ENCODE measurements around the gene HES4. TPM values are rescaled to one million over a fixed set of nuclear protein-coding genes. Genes with fewer than 3 reads are reported as not detected.
"Not testable (repeated sequence)": the region's sequence is repeated elsewhere in the genome, so short reads cannot be mapped to it uniquely, and the experiment has no call there.

HES4 gene
- total RNA-seq, 1 experiment from 2014 or later: 18.5 TPM

GRCh38 chr1:992362-992761 is 7.5 kb downstream of the HES4 start:
- H3K4me3 ChIP-seq (ENCODE audit: low read depth, low read length, poor library complexity, severe bottlenecking): no peak overlapping the region
- H3K27me3 ChIP-seq (replicated peaks; ENCODE audit: insufficient read depth, low read depth, low read length, poor library complexity): no peaks in the 10 kb centered on the region
- peaks cover 3% of the 10 kb centered on the region for H3K9me3 ChIP-seq (ENCODE audit: low read depth, low read length, poor library complexity, severe bottlenecking)
- no peaks in the 10 kb centered on the region for H3K4me1 ChIP-seq (ENCODE audit: insufficient read depth, low read length, poor library complexity, severe bottlenecking)
- intact Hi-C loops (cut with micrococcal nuclease; ENCODE audit: unreplicated experiment): no loop called here
- BruUV-seq (replicated peaks): no TSS peak
- no peak for DNase-seq (ENCODE audit: low spot score)
- no peak overlapping the region for H3K27ac ChIP-seq (ENCODE audit: low read depth, low read length, poor library complexity, severe bottlenecking)
- ChIA-PET CTCF (interaction anchor here (0.8 kb wide), 1 partner anchor 34 kb away, joined by 5 read pairs; no protein-coding TSS in a partner anchor), POLR2A (ENCODE audit: low non-redundant PET) (no interaction called here)
- TF ChIP-seq EZH2 (IDR thresholded peaks at IDR 0.05; ENCODE audit: borderline replicate concordance, low read depth, low read length, poor library complexity, severe bottlenecking) (no peak), CTCF (conservative IDR thresholded peaks at IDR 0.05; ENCODE audit: low read depth, low read length) (no peak)
- no peaks in the 10 kb centered on the region for H3K36me3 ChIP-seq (ENCODE audit: insufficient read depth, low read length, poor library complexity, severe bottlenecking)

GRCh38 chr1:991895-992294 is 8.0 kb downstream of the HES4 start:
- POLR2A ChIA-PET (ENCODE audit: low non-redundant PET): no interaction called here
- no TSS peak for BruUV-seq (replicated peaks)

GRCh38 chr1:991275-991674 is 8.6 kb downstream of the HES4 start:
- H3K36me3 ChIP-seq (ENCODE audit: insufficient read depth, low read length, poor library complexity, severe bottlenecking); intact Hi-C loops (cut with micrococcal nuclease; ENCODE audit: unreplicated experiment); H3K27me3 ChIP-seq (replicated peaks; ENCODE audit: insufficient read depth, low read depth, low read length, poor library complexity); H3K4me1 ChIP-seq (ENCODE audit: insufficient read depth, low read length, poor library complexity, severe bottlenecking); CTCF ChIA-PET; DNase-seq (ENCODE audit: low spot score); H3K27ac ChIP-seq (ENCODE audit: low read depth, low read length, poor library complexity, severe bottlenecking); BruUV-seq (replicated peaks); POLR2A ChIA-PET (ENCODE audit: low non-redundant PET); H3K4me3 ChIP-seq (ENCODE audit: low read depth, low read length, poor library complexity, severe bottlenecking); H3K9me3 ChIP-seq (ENCODE audit: low read depth, low read length, poor library complexity, severe bottlenecking): not testable (repeated sequence)

More at GRCh38 chr1:991895-992294, 8.0 kb downstream of the HES4 start:
- DNase-seq (ENCODE audit: low spot score): no peak
- no peak overlapping the region for H3K4me3 ChIP-seq (ENCODE audit: low read depth, low read length, poor library complexity, severe bottlenecking)
- CTCF ChIA-PET: no interaction called here
- no peaks in the 10 kb centered on the region for H3K4me1 ChIP-seq (ENCODE audit: insufficient read depth, low read length, poor library complexity, severe bottlenecking)
- intact Hi-C loops (cut with micrococcal nuclease; ENCODE audit: unreplicated experiment): no loop called here
- no peak overlapping the region for H3K27ac ChIP-seq (ENCODE audit: low read depth, low read length, poor library complexity, severe bottlenecking)
- H3K36me3 ChIP-seq (ENCODE audit: insufficient read depth, low read length, poor library complexity, severe bottlenecking): no peaks in the 10 kb centered on the region
- TF ChIP-seq EZH2 (IDR thresholded peaks at IDR 0.05; ENCODE audit: borderline replicate concordance, low read depth, low read length, poor library complexity, severe bottlenecking): no peak
- H3K27me3 ChIP-seq (replicated peaks; ENCODE audit: insufficient read depth, low read depth, low read length, poor library complexity): no peaks in the 10 kb centered on the region
- H3K9me3 ChIP-seq (ENCODE audit: low read depth, low read length, poor library complexity, severe bottlenecking): peaks cover 3% of the 10 kb centered on the region

- H3K4me3 ChIP-seq (ENCODE audit: low read depth, low read length, poor library complexity, severe bottlenecking); H3K27ac ChIP-seq (ENCODE audit: low read depth, low read length, poor library complexity, severe bottlenecking); POLR2A ChIA-PET (ENCODE audit: low non-redundant PET); DNase-seq (ENCODE audit: low spot score); H3K9me3 ChIP-seq (ENCODE audit: low read depth, low read length, poor library complexity, severe bottlenecking); H3K4me1 ChIP-seq (ENCODE audit: insufficient read depth, low read length, poor library complexity, severe bottlenecking); CTCF ChIA-PET; H3K27me3 ChIP-seq (replicated peaks; ENCODE audit: insufficient read depth, low read depth, low read length, poor library complexity); intact Hi-C loops (cut with micrococcal nuclease; ENCODE audit: unreplicated experiment); H3K36me3 ChIP-seq (ENCODE audit: insufficient read depth, low read length, poor library complexity, severe bottlenecking); BruUV-seq (replicated peaks): not testable (repeated sequence)
Measured at GRCh38 chr1:988061-988460, 11.8 kb downstream of the HES4 start.

- Histone ChIP-seq H3K27me3 (replicated peaks; ENCODE audit: insufficient read depth, low read depth, low read length, poor library complexity) (no peaks in the 10 kb centered on the region), H3K4me3 (ENCODE audit: low read depth, low read length, poor library complexity, severe bottlenecking) (no peak overlapping the region), H3K27ac (ENCODE audit: low read depth, low read length, poor library complexity, severe bottlenecking) (no peak overlapping the region), H3K9me3 (ENCODE audit: low read depth, low read length, poor library complexity, severe bottlenecking) (no peaks in the 10 kb centered on the region), H3K36me3 (ENCODE audit: insufficient read depth, low read length, poor library complexity, severe bottlenecking) (no peaks in the 10 kb centered on the region), H3K4me1 (ENCODE audit: insufficient read depth, low read length, poor library complexity, severe bottlenecking) (no peaks in the 10 kb centered on the region)
- BruUV-seq (replicated peaks): no TSS peak
- CTCF ChIA-PET: no interaction called here
- POLR2A ChIA-PET (ENCODE audit: low non-redundant PET): no interaction called here
- DNase-seq (ENCODE audit: low spot score): no peak
- intact Hi-C loops (cut with micrococcal nuclease; ENCODE audit: unreplicated experiment): no loop called here
- TF ChIP-seq EZH2 (IDR thresholded peaks at IDR 0.05; ENCODE audit: borderline replicate concordance, low read depth, low read length, poor library complexity, severe bottlenecking) (no peak), CTCF (conservative IDR thresholded peaks at IDR 0.05; ENCODE audit: low read depth, low read length) (no peak)
Measured at GRCh38 chr1:985126-985525, 14.8 kb downstream of the HES4 start.

Data from A673 (cell line).